Measurements from ENCODE around the gene CAV2.

Gene CAV2

DNA sequence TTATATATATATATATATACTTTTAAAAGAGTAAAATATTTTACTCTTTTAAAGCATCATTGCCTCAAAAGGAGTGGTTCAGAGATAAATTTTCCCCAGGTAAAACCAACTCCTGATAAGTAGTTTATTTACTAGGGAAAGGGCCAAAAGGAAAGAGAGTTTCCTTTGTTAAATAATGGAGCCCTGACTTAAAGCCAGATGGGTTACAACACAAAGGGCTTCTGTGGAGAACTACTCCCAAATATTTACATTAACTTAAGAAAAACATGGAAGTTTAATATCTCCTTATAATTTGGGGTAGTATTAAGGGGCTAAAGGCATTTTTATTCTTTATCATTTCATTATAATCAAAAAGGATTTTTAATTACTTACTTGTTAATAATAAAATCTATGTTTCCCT lies 16.8 kb downstream of the CAV2 start:
- Histone ChIP-seq H3K27ac (ENCODE audit: low read depth, low read length, poor library complexity, severe bottlenecking) (no peak overlapping the region), H3K9me2 (ENCODE audit: low read depth, low read length) (no peaks in the 10 kb centered on the region)

DNA sequence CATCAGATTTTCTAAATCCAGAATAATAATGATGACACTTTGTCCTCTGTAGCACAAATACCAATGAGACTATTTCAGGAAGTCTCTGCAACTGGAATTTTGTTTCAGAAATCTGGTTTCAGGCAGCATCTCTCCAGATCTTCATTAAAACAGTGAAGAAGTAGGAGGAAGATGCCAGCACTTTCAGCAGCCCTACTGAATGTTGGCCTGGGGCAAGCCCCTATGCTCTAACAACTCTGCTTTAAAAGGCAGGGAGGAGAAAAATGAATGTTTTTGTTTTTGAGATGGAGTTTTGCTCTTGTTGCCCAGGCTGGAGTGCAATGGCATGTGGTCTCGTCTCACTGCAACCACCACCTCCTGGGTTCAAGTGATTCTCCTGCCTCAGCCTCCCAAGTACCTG lies 18.1 kb downstream of the CAV2 start:
- Histone ChIP-seq H3K9me3 (ENCODE audit: low read length) (no peaks in the 10 kb centered on the region), H3K36me3 (ENCODE audit: insufficient read depth, low read length) (no peaks in the 10 kb centered on the region), H3K27me3 (ENCODE audit: insufficient read depth, low read length) (peaks cover 9% of the 10 kb centered on the region; the same call in 1 of the 2 replicates), H3K79me2 (ENCODE audit: insufficient read depth, low read length) (no peaks in the 10 kb centered on the region), H4K20me1 (ENCODE audit: insufficient read depth, low read length) (no peaks in the 10 kb centered on the region), H3K27ac (ENCODE audit: low read depth, low read length, poor library complexity, severe bottlenecking) (no peak overlapping the region), H3K4me1 (ENCODE audit: insufficient read depth, low read length, severe bottlenecking) (no peaks in the 10 kb centered on the region), H3K4me3 (ENCODE audit: low read depth, low read length, poor library complexity, severe bottlenecking) (no peak overlapping the region), H2AFZ (ENCODE audit: low read length) (no peak overlapping the region), H3F3A (ENCODE audit: insufficient read depth, low read length) (no peaks in the 10 kb centered on the region), H3K9me2 (ENCODE audit: low read depth, low read length) (no peaks in the 10 kb centered on the region), H3K9ac (ENCODE audit: low read length) (no peak overlapping the region), H3K4me2 (ENCODE audit: low read length) (no peak overlapping the region)
- TF ChIP-seq, protein P1, sequence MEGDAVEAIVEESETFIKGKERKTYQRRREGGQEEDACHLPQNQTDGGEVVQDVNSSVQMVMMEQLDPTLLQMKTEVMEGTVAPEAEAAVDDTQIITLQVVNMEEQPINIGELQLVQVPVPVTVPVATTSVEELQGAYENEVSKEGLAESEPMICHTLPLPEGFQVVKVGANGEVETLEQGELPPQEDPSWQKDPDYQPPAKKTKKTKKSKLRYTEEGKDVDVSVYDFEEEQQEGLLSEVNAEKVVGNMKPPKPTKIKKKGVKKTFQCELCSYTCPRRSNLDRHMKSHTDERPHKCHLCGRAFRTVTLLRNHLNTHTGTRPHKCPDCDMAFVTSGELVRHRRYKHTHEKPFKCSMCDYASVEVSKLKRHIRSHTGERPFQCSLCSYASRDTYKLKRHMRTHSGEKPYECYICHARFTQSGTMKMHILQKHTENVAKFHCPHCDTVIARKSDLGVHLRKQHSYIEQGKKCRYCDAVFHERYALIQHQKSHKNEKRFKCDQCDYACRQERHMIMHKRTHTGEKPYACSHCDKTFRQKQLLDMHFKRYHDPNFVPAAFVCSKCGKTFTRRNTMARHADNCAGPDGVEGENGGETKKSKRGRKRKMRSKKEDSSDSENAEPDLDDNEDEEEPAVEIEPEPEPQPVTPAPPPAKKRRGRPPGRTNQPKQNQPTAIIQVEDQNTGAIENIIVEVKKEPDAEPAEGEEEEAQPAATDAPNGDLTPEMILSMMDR (IDR thresholded peaks at IDR 0.05; ENCODE audit: low read length) = no peak
- TF ChIP-seq EZH2 (IDR thresholded peaks at IDR 0.05; ENCODE audit: borderline replicate concordance, low read length) = no peak

More for the DNA sequence above, 16.8 kb downstream of the CAV2 start:
- Histone ChIP-seq H3F3A (ENCODE audit: insufficient read depth, low read length) (no peaks in the 10 kb centered on the region), H3K27me3 (ENCODE audit: insufficient read depth, low read length) (no peaks in the 10 kb centered on the region), H4K20me1 (ENCODE audit: insufficient read depth, low read length) (no peaks in the 10 kb centered on the region), H3K79me2 (ENCODE audit: insufficient read depth, low read length) (no peaks in the 10 kb centered on the region), H3K9ac (ENCODE audit: low read length) (no peak overlapping the region), H3K4me1 (ENCODE audit: insufficient read depth, low read length, severe bottlenecking) (peaks cover 13% of the 10 kb centered on the region), H2AFZ (ENCODE audit: low read length) (no peak overlapping the region), H3K4me3 (ENCODE audit: low read depth, low read length, poor library complexity, severe bottlenecking) (no peak overlapping the region), H3K36me3 (ENCODE audit: insufficient read depth, low read length) (no peaks in the 10 kb centered on the region), H3K9me3 (ENCODE audit: low read length) (no peaks in the 10 kb centered on the region), H3K4me2 (ENCODE audit: low read length) (no peak overlapping the region)
- TF ChIP-seq, protein P1 (IDR thresholded peaks at IDR 0.05; ENCODE audit: low read length) = no peak
- TF ChIP-seq EZH2 (IDR thresholded peaks at IDR 0.05; ENCODE audit: borderline replicate concordance, low read length) = no peak

GRCh38 chr7:116518961-116519360 lies 19.4 kb downstream of the CAV2 start:
- H3K27ac ChIP-seq (ENCODE audit: low read depth, low read length, poor library complexity, severe bottlenecking) = no peak overlapping the region

More at GRCh38 chr7:116518961-116519360, 19.4 kb downstream of the CAV2 start:
- Histone ChIP-seq H3F3A (ENCODE audit: insufficient read depth, low read length) (no peaks in the 10 kb centered on the region), H3K4me3 (ENCODE audit: low read depth, low read length, poor library complexity, severe bottlenecking) (no peak overlapping the region), H3K9me2 (ENCODE audit: low read depth, low read length) (no peaks in the 10 kb centered on the region), H4K20me1 (ENCODE audit: insufficient read depth, low read length) (no peaks in the 10 kb centered on the region), H3K9me3 (ENCODE audit: low read length) (no peaks in the 10 kb centered on the region), H2AFZ (ENCODE audit: low read length) (no peak overlapping the region), H3K79me2 (ENCODE audit: insufficient read depth, low read length) (no peaks in the 10 kb centered on the region), H3K27me3 (ENCODE audit: insufficient read depth, low read length) (peaks cover 9% of the 10 kb centered on the region; the same call in 1 of the 2 replicates), H3K36me3 (ENCODE audit: insufficient read depth, low read length) (no peaks in the 10 kb centered on the region), H3K9ac (ENCODE audit: low read length) (no peak overlapping the region), H3K4me1 (ENCODE audit: insufficient read depth, low read length, severe bottlenecking) (no peaks in the 10 kb centered on the region), H3K4me2 (ENCODE audit: low read length) (no peak overlapping the region)
- TF ChIP-seq, protein P1 (IDR thresholded peaks at IDR 0.05; ENCODE audit: low read length) = no peak
- TF ChIP-seq EZH2 (IDR thresholded peaks at IDR 0.05; ENCODE audit: borderline replicate concordance, low read length) = no peak
